Activated naive CD4-positive, alpha-beta T cell treated with anti-CD3 and anti-CD28 coated beads, Interleukin-2, amount 50 U/mL, for 16 hours (primary cell): ENCODE measurements around the gene PPM1J.
A peak's percentile ranks its signal among the peaks of the same experiment; 100 is the strongest.
"Not testable (repeated sequence)": the region's sequence is repeated elsewhere in the genome, so short reads cannot be mapped to it uniquely, and the experiment has no call there.

Source experiments
- DNase-seq: peaks from one replicate; pipeline ENCODE4 v3.0.0-alpha.2; 2020

Gene PPM1J

GRCh38 chr1:112721294-112721693 is 6.2 kb upstream of the PPM1J start:
- not testable (repeated sequence) for DNase-seq

GRCh38 chr1:112720800-112721199 is 5.7 kb upstream of the PPM1J start:
- no peak for DNase-seq

- no peak for DNase-seq
These were observed 4.6 kb upstream of the PPM1J start for GRCh38 chr1:112719706-112720105.

DNA sequence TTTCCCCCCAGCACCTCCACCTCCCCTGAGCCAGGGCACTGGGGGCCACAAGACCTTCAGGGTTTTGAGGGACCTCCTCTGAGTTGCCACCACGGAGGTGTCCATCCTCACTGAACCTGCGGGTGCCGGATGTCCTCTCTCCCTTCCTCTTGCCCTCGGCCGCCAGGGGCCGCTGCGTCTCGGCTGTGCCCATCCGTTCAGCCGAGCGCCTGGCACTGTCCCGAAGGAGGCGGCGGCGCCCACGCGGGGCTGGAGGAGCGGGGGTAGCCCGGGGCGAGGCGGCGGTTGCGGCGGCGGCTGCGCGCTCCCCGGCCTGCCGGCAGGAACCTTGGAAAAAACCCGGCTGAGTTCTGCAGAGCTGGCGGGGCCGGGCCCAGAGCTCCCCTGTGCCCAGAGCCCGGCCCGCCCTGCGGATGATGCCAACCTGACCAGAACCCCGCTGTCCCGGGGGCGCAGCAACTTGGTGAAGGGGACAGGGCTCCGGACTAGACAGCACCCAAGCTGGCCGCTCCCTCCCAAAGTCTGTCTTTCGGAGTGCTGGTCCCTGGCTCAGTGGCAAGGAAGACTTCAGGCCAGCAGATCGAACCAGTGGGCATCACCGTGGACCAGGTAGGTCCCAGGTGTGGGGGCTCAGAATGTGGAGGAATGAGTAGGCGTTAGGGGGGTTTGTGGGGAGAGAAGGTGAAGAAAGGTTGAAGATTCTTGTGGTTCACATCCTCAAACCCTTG is 3.7 kb upstream of the PPM1J start:
- peak; percentile 77 for DNase-seq

- DNase-seq, result no peak
These were observed 2.2 kb upstream of the PPM1J start for GRCh38 chr1:112717263-112717873.

GRCh38 chr1:112716133-112716720 is 1.1 kb upstream of the PPM1J start:
- peak; percentile 79 for DNase-seq

DNA sequence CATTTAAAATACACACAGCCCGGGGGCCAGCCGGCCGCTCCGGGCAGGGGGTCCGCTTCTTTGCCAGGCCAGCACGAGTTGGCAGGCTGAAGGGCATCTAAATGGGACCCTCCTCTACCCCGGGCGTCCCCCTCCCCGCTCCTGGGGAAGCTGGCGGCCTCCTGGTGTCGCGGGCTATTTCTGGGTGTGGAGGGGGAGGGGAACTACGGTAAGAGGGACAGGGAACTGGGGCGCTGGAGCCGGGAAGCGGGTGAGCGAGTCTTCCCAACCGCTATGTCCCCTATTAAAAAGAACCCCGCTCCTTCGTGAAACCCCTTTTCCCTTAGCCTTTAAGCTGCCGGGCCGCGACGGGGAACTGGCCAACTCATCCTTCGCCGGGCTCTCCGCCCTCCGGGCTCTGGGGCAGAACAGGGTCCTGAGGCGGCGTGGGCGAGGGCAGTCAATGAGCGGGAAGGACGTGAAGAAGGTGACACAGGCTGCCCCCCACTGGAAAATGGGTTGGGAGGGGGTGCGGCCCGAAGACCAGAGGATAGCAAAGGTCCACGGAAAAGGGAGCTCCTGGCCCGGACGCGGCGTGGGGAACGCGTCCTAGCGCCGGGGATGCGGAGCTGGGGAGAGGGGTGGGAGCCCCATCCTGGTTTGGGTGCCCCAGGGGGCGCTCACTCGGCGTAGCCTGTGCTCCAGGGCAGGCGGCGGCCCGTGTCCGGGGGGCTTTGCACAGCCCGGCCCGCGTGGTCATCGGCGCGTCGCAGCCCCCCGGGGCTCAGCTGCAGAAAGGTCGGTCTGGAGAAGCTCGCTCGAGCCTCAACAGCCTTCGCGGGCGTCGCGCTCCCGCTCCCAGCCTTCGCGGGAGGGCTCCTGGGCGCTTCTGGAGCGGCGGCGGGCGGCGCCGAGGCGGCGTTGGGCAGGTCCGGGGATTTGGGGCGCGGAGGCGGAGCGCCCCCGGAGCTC is 544 bp downstream of the PPM1J start:
- DNase-seq, result peak; percentile 27

DNA sequence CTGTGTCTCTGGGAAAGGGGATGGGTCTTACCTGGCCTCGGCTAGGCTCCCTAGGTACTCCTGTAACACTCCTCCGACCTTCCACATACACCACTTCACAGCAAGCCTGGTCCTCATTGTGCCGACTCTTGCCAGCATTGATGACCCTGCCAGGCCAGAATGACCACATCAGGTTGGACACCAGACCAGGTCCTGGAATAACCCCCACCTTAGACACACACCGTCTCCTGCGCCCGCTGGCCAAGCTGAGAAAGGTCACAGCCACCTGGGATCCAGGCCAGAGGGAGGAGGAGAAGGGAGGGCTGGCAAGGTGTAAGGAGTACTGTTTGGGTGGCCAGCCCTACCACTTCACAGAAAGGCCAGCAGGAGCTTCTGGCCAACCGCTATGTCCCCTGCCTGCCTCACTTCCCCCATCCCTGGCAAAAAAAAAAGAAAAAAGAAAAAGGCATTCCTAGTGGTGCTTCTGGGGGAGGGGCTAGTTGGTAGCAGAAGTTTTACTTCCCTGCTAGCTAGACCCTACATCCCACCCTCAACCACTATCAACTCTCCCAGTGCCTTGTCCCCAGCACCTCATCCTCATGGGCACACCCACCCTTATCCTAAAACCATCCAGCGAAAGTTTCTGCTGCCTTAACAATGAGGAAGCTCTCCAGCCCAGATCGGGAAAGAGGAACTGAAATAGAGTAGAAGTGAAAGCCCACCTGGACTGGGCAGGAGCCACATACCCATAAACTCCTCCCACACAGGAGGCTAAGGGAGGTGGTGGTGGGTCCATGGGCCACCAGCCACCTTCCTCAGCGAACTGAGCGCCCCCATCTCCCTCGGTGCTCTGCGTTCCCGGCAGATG is 1.4 kb downstream of the PPM1J start:
- DNase-seq, result no peak

- DNase-seq, result no peak
These were observed 2.4 kb downstream of the PPM1J start for GRCh38 chr1:112712701-112713128.

- DNase-seq, result no peak
These were observed 2.9 kb downstream of the PPM1J start for GRCh38 chr1:112712191-112712590.

GRCh38 chr1:112711670-112712069 is 3.5 kb downstream of the PPM1J start:
- no peak for DNase-seq

GRCh38 chr1:112711041-112711440 is 4.1 kb downstream of the PPM1J start:
- no peak for DNase-seq

GRCh38 chr1:112710586-112710985 is 4.5 kb downstream of the PPM1J start:
- DNase-seq, result no peak

GRCh38 chr1:112710159-112710558 is 5.0 kb downstream of the PPM1J start:
- DNase-seq, result no peak

- no peak for DNase-seq
These were observed 6.6 kb downstream of the PPM1J start for GRCh38 chr1:112708489-112708888.

- DNase-seq, result no peak
These were observed 7.1 kb downstream of the PPM1J start for GRCh38 chr1:112708002-112708448.

GRCh38 chr1:112707221-112708001 is 7.7 kb downstream of the PPM1J start:
- peak; percentile 66 for DNase-seq

- no peak for DNase-seq
These were observed 8.5 kb downstream of the PPM1J start, which contains the start of gene RHOC for GRCh38 chr1:112706505-112707220. RHOC (minus strand) TSS chr1:112707127; CDS start chr1:112703799, 3,328 bp downstream.

DNA sequence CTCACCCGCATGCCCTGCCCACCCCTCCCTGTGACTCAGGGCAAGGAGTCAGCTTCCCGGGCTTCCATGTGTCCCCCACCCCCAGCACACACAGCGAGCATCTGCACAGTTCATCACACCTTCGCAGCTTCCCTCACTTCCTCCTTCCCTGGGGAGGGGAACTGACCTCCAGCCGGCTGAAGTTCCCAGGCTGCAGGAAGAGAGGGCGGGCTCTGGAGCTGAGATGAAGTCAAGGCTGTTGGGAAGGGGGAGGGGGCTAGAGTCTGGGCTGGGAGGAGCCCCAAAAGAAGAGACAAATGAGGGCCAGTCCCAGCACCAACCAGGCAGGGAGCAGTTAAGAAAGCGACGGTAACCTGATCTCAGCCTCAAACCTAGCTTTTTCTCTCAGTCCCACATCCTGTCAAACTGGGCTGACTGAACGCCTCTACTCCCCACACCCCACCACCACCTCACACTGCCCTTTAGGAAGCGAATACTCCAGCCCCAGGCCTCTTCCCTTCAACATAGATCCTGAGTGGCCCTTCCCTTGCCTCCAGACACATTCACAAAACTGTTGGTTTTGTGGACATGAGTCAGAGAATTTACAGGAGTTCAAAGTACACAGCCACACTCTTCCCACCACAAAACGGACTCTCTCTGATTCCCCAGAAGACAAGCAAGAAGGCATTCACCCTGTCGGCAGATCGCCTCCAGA is 10.1 kb downstream of the PPM1J start:
- DNase-seq, result peak; percentile 29
